ENCODE data around the gene NHSL2. TPM values are rescaled to one million over a fixed set of nuclear protein-coding genes. Genes with fewer than 3 reads are reported as not detected.
A peak's percentile ranks its signal among the peaks of the same experiment; 100 is the strongest.

NHSL2 gene
- total RNA-seq, 2 donors from 2014 or later = 5.5 to 9.3 TPM

DNA sequence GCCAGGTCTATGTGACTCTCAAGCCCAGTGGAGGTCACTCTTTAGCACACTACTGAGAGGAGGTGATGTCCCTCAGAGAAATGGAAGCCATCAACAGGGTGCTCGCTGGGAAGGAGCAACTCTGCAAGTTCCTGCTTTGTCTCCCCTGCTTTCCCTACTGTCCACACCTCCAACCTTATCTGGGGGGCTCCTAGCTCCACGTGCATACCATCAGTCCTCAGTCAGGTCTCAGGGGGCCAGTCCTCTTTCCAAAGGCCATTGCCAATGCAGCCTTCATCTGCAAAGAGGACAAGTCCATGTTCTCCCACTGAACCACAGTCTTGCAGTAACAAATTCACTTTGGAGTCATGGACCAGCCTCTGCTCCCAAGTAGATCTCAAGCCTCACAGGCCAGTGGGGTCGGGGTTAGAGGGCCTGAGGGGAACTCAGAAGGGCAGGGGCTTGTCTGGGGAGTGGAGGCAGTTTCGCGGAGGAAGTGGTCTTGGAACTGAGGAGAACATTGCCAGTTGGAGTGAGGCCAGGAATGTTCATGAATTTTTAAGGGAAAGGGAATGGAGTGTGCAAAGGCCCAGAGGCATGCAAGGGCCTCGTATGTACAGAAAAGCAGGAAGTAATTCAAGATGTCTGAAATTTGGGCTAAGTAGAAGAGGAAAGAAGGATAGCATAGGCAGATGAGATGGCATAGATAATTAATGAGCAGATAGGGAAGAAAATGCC lies 212.1 kb downstream of the NHSL2 start:
- TF ChIP-seq CTCF (IDR thresholded peaks at IDR 0.05) = no peak
- Histone ChIP-seq H3K27me3 (no peaks in the 10 kb centered on the region), H3K36me3 (no peaks in the 10 kb centered on the region), H3K27ac (peak overlapping the region in 1 of 2 donors; percentile 60), H3K4me3 (no peak overlapping the region), H3K4me1 (peaks cover 0 to 47% of the 10 kb centered on the region in 2 donors), H3K9me3 (no peaks in the 10 kb centered on the region)
- no peak for DNase-seq (ENCODE audit: low spot score)

- H3K27me3 ChIP-seq = no peaks in the 10 kb centered on the region
- no peaks in the 10 kb centered on the region for H3K36me3 ChIP-seq
- H3K27ac ChIP-seq = peak overlapping the region; percentile 12 to 60
- peak; percentile 74 for DNase-seq (ENCODE audit: low spot score)
- H3K4me1 ChIP-seq = peaks cover 0 to 47% of the 10 kb centered on the region in 2 donors
- H3K9me3 ChIP-seq = no peaks in the 10 kb centered on the region
- no peak for TF ChIP-seq CTCF (IDR thresholded peaks at IDR 0.05)
- H3K4me3 ChIP-seq = no peak overlapping the region
Observed at GRCh38 chrX:72123471-72124185, 213.0 kb downstream of the NHSL2 start.

DNA sequence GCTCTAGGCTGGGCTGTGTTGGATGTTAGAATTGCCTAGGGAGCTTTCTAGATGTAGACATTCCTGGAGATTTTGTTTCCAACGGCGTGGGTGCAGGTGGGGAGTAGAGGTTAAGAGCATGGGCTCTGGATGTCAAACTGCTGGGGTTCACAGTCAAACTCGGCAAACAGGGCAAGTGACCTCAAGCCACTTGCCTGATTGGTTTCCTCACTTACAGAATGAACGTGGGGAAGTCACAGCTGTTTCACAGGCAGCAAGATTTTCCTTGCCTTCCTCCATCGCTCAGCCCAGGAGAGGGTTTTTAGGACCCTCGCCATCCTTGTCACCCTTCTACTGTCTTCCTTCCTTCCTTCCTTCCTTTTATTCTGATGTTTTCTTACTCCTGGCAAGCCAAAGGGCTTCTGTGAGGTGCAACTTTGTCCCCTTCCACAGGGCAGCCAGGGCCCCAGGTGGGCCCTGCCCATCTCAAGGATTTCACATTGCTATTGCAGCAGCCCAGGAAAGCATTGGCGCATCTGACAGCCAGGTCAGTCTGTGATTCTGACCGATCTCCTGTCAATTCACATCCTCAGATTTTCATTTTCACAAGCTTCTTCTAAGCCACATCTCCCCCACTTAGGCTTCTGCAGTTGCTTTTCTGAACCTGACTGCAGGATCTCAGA lies 214.0 kb downstream of the NHSL2 start:
- Histone ChIP-seq H3K4me3 (no peak overlapping the region), H3K9me3 (no peaks in the 10 kb centered on the region), H3K4me1 (peaks cover 0 to 47% of the 10 kb centered on the region in 2 donors), H3K27ac (peak overlapping the region; percentile 1 to 60), H3K27me3 (no peaks in the 10 kb centered on the region), H3K36me3 (no peaks in the 10 kb centered on the region)
- no peak for DNase-seq (ENCODE audit: low spot score)
- no peak for TF ChIP-seq CTCF (IDR thresholded peaks at IDR 0.05)

DNA sequence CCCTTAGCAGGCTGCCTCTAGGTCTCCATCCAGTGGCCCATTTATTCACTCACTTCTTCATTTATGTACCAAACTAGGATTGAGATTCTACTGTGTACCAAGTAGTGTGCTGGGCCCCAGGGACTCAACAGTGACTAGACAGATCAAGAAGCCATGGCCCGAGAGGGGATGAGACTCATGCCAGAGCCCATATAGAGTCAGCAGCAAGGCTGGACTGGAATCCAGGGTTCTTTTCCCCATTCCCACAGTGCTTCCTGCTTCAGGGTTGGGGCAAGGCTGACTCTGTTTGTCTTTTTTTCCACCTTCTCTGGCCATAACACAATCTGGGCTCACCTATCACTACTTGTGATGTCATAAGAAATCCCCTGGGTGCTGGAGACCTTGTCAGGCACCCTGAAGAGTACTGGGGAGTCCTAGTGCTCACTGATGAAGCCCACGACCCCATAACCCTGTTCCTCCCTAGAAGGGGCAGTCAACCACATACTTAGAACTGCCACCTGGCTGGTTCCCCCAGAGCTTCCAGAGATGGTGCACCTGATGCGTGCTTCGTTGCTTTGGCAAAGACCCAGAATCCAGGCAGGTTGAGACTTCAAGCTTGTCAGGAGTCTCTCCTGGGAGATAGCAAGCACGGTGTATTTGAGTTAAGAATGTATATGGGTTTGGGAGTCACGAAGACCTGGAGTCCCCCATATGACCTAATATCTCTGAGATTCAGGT lies 214.8 kb downstream of the NHSL2 start:
- Histone ChIP-seq H3K27me3 (no peaks in the 10 kb centered on the region), H3K27ac (peak overlapping the region; percentile 58 to 62), H3K4me1 (peaks cover 0 to 46% of the 10 kb centered on the region in 2 donors), H3K9me3 (no peaks in the 10 kb centered on the region), H3K4me3 (no peak overlapping the region), H3K36me3 (no peaks in the 10 kb centered on the region)
- no peak for DNase-seq (ENCODE audit: low spot score)
- TF ChIP-seq CTCF (IDR thresholded peaks at IDR 0.05) = no peak

GRCh38 chrX:72126048-72126415 lies 215.4 kb downstream of the NHSL2 start:
- Histone ChIP-seq H3K27ac (peak overlapping the region; percentile 58 to 62), H3K36me3 (no peaks in the 10 kb centered on the region), H3K4me3 (no peak overlapping the region), H3K4me1 (peaks cover 0 to 41% of the 10 kb centered on the region in 2 donors), H3K9me3 (no peaks in the 10 kb centered on the region), H3K27me3 (no peaks in the 10 kb centered on the region)
- TF ChIP-seq CTCF (IDR thresholded peaks at IDR 0.05) = no peak
- no peak for DNase-seq (ENCODE audit: low spot score)
